ENCODE measurements around the gene RESP18. TPM values are rescaled to one million over a fixed set of nuclear protein-coding genes. Genes with fewer than 3 reads are reported as not detected.
"Not testable (repeated sequence)": the region's sequence is repeated elsewhere in the genome, so short reads cannot be mapped to it uniquely, and the experiment has no call there.

The RESP18 gene
- total RNA-seq, 1 experiment from 2014 or later = not detected

DNA sequence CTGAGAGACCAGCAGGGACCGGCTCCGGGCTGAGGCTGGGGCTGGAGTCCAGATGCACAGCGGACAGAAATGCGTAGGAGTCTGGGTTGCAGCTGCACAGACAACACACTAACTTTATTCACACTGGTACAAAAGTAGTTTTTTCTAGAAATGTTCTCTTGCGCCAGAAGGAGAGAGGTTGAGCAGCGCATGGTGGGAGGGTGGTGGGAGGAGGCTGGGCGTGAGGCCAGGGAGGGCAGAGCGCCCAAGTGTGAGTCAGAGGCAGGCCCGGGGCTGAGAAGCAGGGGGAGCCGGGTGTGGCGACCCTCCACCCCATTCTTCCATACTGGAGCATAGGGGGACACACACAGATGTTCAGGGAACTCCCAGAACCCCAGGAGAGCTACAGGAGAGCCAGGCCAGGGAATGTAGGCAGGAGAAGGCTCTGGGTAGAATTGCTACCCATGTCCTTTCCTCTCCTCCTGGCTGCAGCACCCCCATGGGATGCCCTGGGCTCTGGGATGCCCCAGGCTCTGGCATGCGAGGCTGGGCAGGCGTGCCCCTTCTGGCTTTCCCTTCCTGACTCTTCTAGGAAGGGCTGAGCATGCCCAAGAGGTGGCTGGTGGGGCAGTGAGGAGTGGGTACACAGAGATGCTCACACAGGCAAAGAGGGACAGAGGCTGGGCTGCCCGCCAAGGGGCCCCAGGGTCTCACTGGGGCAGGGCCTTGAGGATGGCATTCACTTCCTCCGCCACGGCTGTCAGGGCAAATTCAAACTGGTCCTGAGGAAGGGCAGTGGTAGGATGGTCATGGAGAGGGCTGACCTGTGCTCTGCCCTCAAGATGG lies 42.8 kb downstream of the RESP18 start:
- ChIA-PET POLR2A (no interaction called here), CTCF (no interaction called here)
- Mint-ChIP-seq H3K4me1 (ENCODE audit: low read depth, unreplicated experiment) (no peaks in the 10 kb centered on the region), H3K27ac (ENCODE audit: unreplicated experiment) (no peak overlapping the region), H3K36me3 (ENCODE audit: insufficient read depth, unreplicated experiment) (peaks cover 12% of the 10 kb centered on the region), H3K27me3 (ENCODE audit: insufficient read depth, unreplicated experiment) (no peaks in the 10 kb centered on the region), H3K9me3 (ENCODE audit: unreplicated experiment) (no peaks in the 10 kb centered on the region), H3K4me3 (ENCODE audit: unreplicated experiment) (no peak overlapping the region)
- no peak overlapping the region for H3K4me3 ChIP-seq (ENCODE audit: low read depth, low read length)
- TF ChIP-seq, protein P1, sequence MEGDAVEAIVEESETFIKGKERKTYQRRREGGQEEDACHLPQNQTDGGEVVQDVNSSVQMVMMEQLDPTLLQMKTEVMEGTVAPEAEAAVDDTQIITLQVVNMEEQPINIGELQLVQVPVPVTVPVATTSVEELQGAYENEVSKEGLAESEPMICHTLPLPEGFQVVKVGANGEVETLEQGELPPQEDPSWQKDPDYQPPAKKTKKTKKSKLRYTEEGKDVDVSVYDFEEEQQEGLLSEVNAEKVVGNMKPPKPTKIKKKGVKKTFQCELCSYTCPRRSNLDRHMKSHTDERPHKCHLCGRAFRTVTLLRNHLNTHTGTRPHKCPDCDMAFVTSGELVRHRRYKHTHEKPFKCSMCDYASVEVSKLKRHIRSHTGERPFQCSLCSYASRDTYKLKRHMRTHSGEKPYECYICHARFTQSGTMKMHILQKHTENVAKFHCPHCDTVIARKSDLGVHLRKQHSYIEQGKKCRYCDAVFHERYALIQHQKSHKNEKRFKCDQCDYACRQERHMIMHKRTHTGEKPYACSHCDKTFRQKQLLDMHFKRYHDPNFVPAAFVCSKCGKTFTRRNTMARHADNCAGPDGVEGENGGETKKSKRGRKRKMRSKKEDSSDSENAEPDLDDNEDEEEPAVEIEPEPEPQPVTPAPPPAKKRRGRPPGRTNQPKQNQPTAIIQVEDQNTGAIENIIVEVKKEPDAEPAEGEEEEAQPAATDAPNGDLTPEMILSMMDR (IDR thresholded peaks at IDR 0.05; ENCODE audit: insufficient read depth in 1 of 2, low read depth in 1 of 2, low read length in 1 of 2, severe bottlenecking in 1 of 2, unreplicated experiment in 1 of 2) = no peak
- no peaks in the 10 kb centered on the region for H3K4me1 ChIP-seq
- no peak for DNase-seq
- H3K36me3 ChIP-seq (ENCODE audit: control insufficient read depth, insufficient read depth, low read length) = no peaks in the 10 kb centered on the region; the same call in 1 of the 2 replicates
- intact Hi-C loops (cut with micrococcal nuclease; ENCODE audit: unreplicated experiment) = no loop called here
- no peaks in the 10 kb centered on the region for H3K27me3 ChIP-seq (replicated peaks; ENCODE audit: control insufficient read depth, insufficient read depth, low read length)
- BruUV-seq (replicated peaks) = no TSS peak
- H3K9me3 ChIP-seq = no peaks in the 10 kb centered on the region

DNA sequence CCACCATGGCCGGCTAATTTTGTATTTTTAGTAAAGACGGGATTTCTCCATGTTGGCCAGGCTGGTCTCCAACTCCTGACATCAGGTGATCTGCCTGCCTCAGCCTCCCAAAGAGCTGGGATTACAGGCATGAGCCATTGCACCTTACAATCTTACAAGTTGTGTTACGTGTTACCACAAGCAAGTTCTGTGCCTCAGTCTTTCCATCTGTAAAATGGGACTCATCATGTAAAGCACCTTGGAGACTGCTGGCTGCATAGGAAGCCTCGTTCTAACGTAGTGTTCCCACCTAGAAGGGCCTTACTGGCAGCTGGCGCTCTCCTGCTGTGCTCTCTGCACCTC lies 43.4 kb downstream of the RESP18 start:
- no TSS peak for BruUV-seq (replicated peaks)
- CTCF ChIA-PET = no interaction called here
- Mint-ChIP-seq H3K4me3 (ENCODE audit: unreplicated experiment) (no peak overlapping the region), H3K4me1 (ENCODE audit: low read depth, unreplicated experiment) (no peaks in the 10 kb centered on the region), H3K27ac (ENCODE audit: unreplicated experiment) (no peak overlapping the region), H3K27me3 (ENCODE audit: insufficient read depth, unreplicated experiment) (no peaks in the 10 kb centered on the region), H3K9me3 (ENCODE audit: unreplicated experiment) (no peaks in the 10 kb centered on the region), H3K36me3 (ENCODE audit: insufficient read depth, unreplicated experiment) (peaks cover 12% of the 10 kb centered on the region)
- H3K27me3 ChIP-seq (replicated peaks; ENCODE audit: control insufficient read depth, insufficient read depth, low read length) = no peaks in the 10 kb centered on the region
- H3K9me3 ChIP-seq = no peaks in the 10 kb centered on the region
- intact Hi-C loops (cut with micrococcal nuclease; ENCODE audit: unreplicated experiment) = no loop called here
- no peaks in the 10 kb centered on the region; the same call in 1 of the 2 replicates for H3K36me3 ChIP-seq (ENCODE audit: control insufficient read depth, insufficient read depth, low read length)
- POLR2A ChIA-PET = interaction anchor here (0.7 kb wide), 1 partner anchor 314 kb away, joined by 12 read pairs; no protein-coding TSS in a partner anchor
- H3K4me1 ChIP-seq = no peaks in the 10 kb centered on the region
- no peak overlapping the region for H3K4me3 ChIP-seq (ENCODE audit: low read depth, low read length)
- TF ChIP-seq, protein P1 (IDR thresholded peaks at IDR 0.05; ENCODE audit: insufficient read depth in 1 of 2, low read depth in 1 of 2, low read length in 1 of 2, severe bottlenecking in 1 of 2, unreplicated experiment in 1 of 2) = no peak
- no peak for DNase-seq

DNA sequence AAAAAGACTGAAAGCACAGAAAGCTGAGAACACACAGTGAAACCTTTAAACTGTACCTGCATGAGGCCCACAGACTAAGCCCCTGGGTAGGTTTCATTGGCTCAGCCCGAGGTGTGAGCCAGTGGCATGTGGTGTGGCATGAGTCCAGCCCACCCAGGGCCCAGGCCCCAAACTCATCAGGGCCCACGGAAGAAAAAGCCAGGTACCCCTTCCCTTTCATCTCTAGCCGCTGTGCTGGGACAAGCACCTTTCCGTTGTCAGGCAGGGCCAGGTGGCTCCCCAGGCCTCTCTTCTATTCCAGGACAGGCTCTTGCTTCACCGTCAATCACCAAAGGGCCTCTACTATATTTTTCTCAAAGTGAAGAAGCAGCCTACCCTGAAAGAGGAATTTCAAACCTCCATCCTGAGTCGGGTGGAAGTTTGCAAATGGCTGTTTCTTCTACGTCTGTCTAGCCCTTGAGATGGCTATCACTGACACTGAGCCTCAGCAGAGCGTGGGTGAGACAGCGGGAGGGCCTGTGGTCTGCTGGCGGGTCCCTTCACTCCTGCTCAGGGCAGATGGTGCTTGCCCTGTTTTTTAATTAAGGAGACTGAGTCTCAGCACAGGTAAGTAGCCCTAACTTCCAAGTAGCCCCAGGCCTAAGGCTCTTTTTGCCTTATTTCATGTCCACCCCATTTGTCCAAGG lies 44.8 kb downstream of the RESP18 start:
- CTCF ChIA-PET = interaction anchor here (1.0 kb wide), 1 partner anchor 13 kb away, joined by 3 read pairs; no protein-coding TSS in a partner anchor
- intact Hi-C loops (cut with micrococcal nuclease; ENCODE audit: unreplicated experiment) = no loop called here
- TF ChIP-seq, protein P1 (IDR thresholded peaks at IDR 0.05; ENCODE audit: insufficient read depth in 1 of 2, low read depth in 1 of 2, low read length in 1 of 2, severe bottlenecking in 1 of 2, unreplicated experiment in 1 of 2) = no peak
- Mint-ChIP-seq H3K4me1 (ENCODE audit: low read depth, unreplicated experiment) (no peaks in the 10 kb centered on the region), H3K27ac (ENCODE audit: unreplicated experiment) (no peak overlapping the region), H3K9me3 (ENCODE audit: unreplicated experiment) (no peaks in the 10 kb centered on the region), H3K27me3 (ENCODE audit: insufficient read depth, unreplicated experiment) (no peaks in the 10 kb centered on the region), H3K4me3 (ENCODE audit: unreplicated experiment) (no peak overlapping the region), H3K36me3 (ENCODE audit: insufficient read depth, unreplicated experiment) (peaks cover 18% of the 10 kb centered on the region)
- no peaks in the 10 kb centered on the region; the same call in 1 of the 2 replicates for H3K36me3 ChIP-seq (ENCODE audit: control insufficient read depth, insufficient read depth, low read length)
- no peak for DNase-seq
- H3K9me3 ChIP-seq = no peaks in the 10 kb centered on the region
- H3K27me3 ChIP-seq (replicated peaks; ENCODE audit: control insufficient read depth, insufficient read depth, low read length) = no peaks in the 10 kb centered on the region
- no peak overlapping the region for H3K4me3 ChIP-seq (ENCODE audit: low read depth, low read length)
- POLR2A ChIA-PET = interaction anchor here (0.6 kb wide), 1 partner anchor 180 kb away, joined by 4 read pairs; no protein-coding TSS in a partner anchor
- no TSS peak for BruUV-seq (replicated peaks)
- no peaks in the 10 kb centered on the region for H3K4me1 ChIP-seq

DNA sequence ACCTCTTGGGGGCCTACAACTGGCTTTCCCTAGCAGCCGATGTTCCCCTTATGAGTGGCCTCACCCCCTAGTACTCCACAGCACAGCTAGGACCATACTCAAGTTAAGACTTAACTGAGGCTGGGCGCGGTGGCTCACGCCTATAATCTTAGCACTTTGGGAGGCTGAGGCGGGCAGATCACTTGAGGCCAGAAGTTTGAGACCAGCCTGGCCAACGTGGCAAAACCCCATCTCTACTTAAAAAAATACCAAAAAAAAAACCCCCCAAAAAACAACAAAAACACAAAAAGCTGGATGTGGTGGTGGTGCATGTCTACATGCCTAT lies 45.5 kb downstream of the RESP18 start:
- H3K27ac Mint-ChIP-seq (ENCODE audit: unreplicated experiment); H3K4me1 ChIP-seq; H3K9me3 ChIP-seq; DNase-seq; H3K27me3 ChIP-seq (replicated peaks; ENCODE audit: control insufficient read depth, insufficient read depth, low read length); H3K27me3 Mint-ChIP-seq (ENCODE audit: insufficient read depth, unreplicated experiment); H3K4me1 Mint-ChIP-seq (ENCODE audit: low read depth, unreplicated experiment); BruUV-seq (replicated peaks); H3K4me3 ChIP-seq (ENCODE audit: low read depth, low read length); H3K36me3 ChIP-seq (ENCODE audit: control insufficient read depth, insufficient read depth, low read length); H3K4me3 Mint-ChIP-seq (ENCODE audit: unreplicated experiment); intact Hi-C loops (cut with micrococcal nuclease; ENCODE audit: unreplicated experiment); H3K9me3 Mint-ChIP-seq (ENCODE audit: unreplicated experiment): not testable (repeated sequence)
- ChIA-PET POLR2A (interaction anchor here (0.6 kb wide), 1 partner anchor 179 kb away, joined by 4 read pairs; no protein-coding TSS in a partner anchor), CTCF (interaction anchor here (2.9 kb wide), 1 partner anchor 8 kb away, joined by 20 read pairs; no protein-coding TSS in a partner anchor)
- H3K36me3 Mint-ChIP-seq (ENCODE audit: insufficient read depth, unreplicated experiment) = peaks cover 19% of the 10 kb centered on the region
